Hypothalamus (tissue), 51 donors: Measurements from ENCODE around the gene GTF2A2.
"Not testable (repeated sequence)": the region's sequence is repeated elsewhere in the genome, so short reads cannot be mapped to it uniquely, and the experiment has no call there.

Source experiments
- DNase-seq, 51 donors: peaks; one replicate each; lab custom pipeline; 2025; lab: John Stamatoyannopoulos, UW

GTF2A2 gene

GRCh38 chr15:59676565-59676964 lies 19.2 kb upstream of the GTF2A2 start:
- DNase-seq: no peak

GRCh38 chr15:59674361-59674877 lies 17.1 kb upstream of the GTF2A2 start:
- no peak for DNase-seq

GRCh38 chr15:59668556-59668955 lies 11.2 kb upstream of the GTF2A2 start:
- DNase-seq: no peak

- DNase-seq: no peak
Measured at GRCh38 chr15:59662260-59662659, 4.9 kb upstream of the GTF2A2 start.

DNA sequence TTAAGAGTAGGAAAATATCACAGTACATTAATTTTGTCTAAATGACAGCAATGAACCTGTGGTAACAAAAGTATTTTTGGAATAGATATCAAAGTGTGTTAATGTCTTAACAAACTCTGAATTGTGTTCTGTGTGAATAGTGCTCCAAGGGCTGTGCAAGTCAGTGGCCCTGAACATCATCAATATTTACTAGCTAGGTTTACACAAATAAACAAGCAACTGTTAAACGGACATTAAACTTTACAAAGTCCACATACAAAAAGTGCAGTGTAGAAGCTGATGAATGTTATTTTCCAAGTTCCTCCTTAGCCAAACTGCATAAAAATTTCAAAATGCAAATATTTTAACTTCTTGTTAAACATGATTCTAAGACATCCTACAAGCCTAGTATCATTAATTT lies 2.1 kb upstream of the GTF2A2 start:
- no peak for DNase-seq

GRCh38 chr15:59657635-59658125 lies 365 bp upstream of the GTF2A2 start:
- peak in 5 of 51 donors; percentile 18 to 34 (median 27) for DNase-seq

GRCh38 chr15:59654046-59654445 lies 3.3 kb downstream of the GTF2A2 start:
- no peak for DNase-seq

- no peak for DNase-seq
Measured at GRCh38 chr15:59649603-59650002, 7.7 kb downstream of the GTF2A2 start.

DNA sequence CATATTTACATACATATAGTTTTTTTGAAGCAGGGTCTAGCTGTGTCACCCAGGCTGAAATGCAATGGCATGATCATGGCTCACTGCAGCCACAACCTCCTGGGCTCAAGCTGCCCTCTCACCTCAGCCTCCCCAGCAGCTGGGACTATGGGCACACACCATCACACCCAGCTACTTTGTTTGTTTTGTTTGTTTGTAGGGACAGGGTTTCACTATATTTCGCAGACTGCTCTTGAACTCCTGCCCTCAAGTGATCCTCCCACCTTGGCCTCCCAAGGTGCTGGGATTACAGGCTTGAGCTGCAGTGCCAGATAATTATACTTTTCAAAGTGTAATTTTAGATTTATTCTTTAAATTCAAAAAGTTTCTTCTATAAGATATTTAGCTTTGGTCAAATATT lies 10.2 kb downstream of the GTF2A2 start:
- DNase-seq: no peak

GRCh38 chr15:59646277-59646676 lies 11.0 kb downstream of the GTF2A2 start:
- no peak for DNase-seq

GRCh38 chr15:59645812-59646211 lies 11.5 kb downstream of the GTF2A2 start:
- not testable (repeated sequence) for DNase-seq

DNA sequence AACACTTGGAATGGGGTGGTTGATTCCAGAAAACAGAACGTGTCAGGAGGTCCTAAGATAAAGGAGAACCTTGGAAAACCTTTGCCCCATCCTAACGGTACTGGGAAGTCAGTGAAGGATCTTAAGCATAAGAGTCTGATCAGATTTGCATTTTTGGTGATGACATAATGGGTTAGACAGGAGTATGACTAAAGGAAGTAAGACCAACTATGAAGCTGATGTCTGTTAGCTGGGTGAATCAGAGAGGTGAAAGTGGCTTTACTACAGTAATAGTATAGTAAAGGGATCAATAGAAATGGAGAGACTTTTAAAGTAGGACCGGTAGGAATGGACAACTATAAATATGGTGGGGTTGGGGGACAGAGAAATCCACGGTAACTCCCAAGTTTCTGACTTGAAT lies 12.6 kb downstream of the GTF2A2 start:
- DNase-seq: no peak

DNA sequence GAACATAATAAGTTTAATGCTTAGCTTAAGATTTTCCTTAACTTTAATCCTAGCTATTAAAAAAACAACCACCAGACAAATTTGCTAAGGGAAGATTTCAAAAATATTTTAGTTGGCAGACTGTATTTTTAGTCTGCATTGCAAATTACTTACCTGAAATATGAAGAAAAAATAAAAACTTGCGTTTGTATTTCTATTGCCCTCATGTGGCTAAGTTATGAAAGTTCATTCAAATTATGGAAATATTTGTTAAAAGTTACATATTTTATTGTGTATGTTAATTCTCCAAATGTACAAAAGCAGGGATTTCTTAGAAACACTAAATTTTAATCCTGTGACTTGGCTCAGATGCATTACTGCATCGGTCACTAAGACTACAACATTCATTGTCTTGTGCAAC lies 15.0 kb downstream of the GTF2A2 start:
- no peak for DNase-seq

DNA sequence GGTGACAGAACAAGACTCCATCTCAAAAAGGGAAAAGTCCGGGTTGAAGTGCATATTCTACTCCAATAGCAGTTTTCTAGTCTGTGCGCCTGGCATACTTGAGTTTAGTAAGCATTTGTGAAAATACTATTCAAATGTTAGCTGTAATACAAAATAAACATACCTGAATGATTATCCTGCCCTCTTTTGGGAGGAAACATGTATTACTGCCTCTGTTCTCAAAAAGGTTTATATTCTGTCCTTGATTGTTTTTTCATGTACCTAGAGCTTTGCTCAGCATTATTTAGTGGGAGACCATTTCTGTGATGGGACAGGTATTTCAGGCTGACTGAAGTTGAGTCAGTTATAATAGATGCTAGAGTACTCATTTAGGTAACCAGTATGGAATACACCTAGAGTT lies 19.8 kb downstream of the GTF2A2 start:
- not testable (repeated sequence) for DNase-seq

GRCh38 chr15:59636184-59636583 lies 21.1 kb downstream of the GTF2A2 start:
- no peak for DNase-seq

GRCh38 chr15:59632714-59633113 lies 24.6 kb downstream of the GTF2A2 start:
- no peak for DNase-seq

- no peak for DNase-seq
Measured at GRCh38 chr15:59622289-59622688, 35.0 kb downstream of the GTF2A2 start.

- DNase-seq: no peak
Measured at GRCh38 chr15:59618406-59618805, 38.9 kb downstream of the GTF2A2 start.

DNA sequence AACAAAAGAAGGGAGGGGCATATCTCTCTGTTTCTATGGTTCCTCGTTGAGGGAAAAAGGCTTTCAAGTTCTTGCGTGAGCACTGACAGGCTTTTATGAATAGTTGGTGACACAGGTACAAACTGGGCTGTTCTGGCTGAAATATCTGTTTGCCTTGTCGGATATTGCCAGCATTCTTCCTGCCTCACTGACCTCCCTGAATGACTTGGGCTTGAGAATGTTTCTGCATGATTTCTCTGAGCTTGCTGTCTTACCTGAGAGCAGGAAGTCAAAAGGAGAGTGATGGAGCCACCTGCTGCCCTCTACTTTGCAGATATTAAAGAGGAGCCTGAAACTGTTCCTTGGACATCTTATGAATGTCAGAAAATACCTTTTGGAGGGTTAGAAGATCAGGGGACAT lies 40.9 kb downstream of the GTF2A2 start:
- DNase-seq: no peak

- no peak for DNase-seq
Measured at GRCh38 chr15:59615661-59616060, 41.7 kb downstream of the GTF2A2 start.

- no peak for DNase-seq
Measured at GRCh38 chr15:59614153-59614552, 43.2 kb downstream of the GTF2A2 start.

DNA sequence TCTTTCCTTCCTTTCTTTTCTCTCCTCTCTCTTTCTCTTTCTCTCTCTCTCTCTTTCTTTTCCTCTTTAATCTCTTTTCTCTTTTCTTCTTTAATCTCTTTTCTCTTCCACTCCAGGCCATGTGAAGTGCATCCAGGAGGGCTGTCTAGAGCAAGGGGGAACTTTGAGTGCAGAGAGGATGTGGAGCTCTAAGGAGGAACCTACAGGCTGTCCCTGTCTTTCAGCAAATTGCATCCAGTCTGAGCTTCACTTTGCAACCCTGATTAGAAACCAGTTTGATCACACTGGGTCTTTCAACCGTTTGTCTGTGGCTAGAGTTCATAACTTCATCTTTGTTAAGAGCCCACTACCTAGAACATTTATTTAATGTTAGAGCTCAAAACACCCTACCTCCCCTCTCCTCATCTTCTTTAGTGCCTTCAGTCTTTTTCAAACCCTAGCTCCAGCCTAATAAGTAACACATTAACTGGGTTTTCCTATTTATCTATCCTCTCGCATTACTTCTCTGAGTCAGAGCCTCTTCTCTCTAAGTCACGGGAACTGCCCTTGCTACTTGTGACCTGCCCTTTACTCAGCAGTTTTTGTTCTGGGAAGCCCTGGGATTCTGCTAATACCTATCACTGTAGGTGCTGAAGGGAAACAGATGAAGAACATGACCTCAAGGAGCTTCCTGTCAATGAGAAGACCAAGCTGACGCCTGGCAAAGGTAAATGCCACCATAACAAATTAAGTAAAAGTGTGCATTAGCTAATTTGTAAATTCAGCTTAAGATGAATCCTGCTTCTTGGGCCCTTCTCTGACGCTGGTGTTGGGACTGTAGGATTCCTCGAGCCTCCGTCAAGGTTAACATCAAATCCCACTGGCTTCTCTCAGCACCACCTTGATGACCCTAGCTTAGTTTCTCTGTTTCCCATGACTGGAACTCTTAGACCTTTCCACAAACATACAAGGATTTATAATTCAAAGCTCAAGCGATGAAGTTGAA lies 45.7 kb downstream of the GTF2A2 start, which contains the start of gene GCNT3:
Gene GCNT3 (plus strand): TSS at position 508 of the 985 bp plus-strand sequence. CDS start 6,456 bp downstream, outside the sequence.
- no peak for DNase-seq
